Activated T-helper 17 cell treated with anti-CD3 and anti-CD28 coated beads, Interleukin-2, amount 50 U/mL, for 72 hours (primary cell): ENCODE results near the gene TUBA8. TPM values are rescaled to one million over a fixed set of nuclear protein-coding genes. Genes with fewer than 3 reads are reported as not detected.
"Not testable (repeated sequence)": the region's sequence is repeated elsewhere in the genome, so short reads cannot be mapped to it uniquely, and the experiment has no call there.

Experiments
- ATAC-seq: fragments of 150-1000 bp; cut with Tn5 transposase; replicated peaks from 2 replicates; pipeline ENCODE4 v1.10.0; 2021; ENCODE audit warnings: mild to moderate bottlenecking, moderate library complexity
- H3K27ac Mint-ChIP-seq: one replicate; pipeline ENCODE4 v1.8.0; 2022; ENCODE audit warnings: mixed read lengths
- H3K27me3 Mint-ChIP-seq: one replicate; pipeline ENCODE4 v1.8.0; 2022; ENCODE audit warnings: mixed read lengths
- H3K36me3 Mint-ChIP-seq: one replicate; pipeline ENCODE4 v1.8.0; 2022; ENCODE audit warnings: low read depth, mild to moderate bottlenecking, mixed read lengths
- H3K4me1 Mint-ChIP-seq: one replicate; pipeline ENCODE4 v1.8.0; 2022; ENCODE audit warnings: mixed read lengths
- H3K4me3 Mint-ChIP-seq: one replicate; pipeline ENCODE4 v1.8.0; 2022; ENCODE audit warnings: mild to moderate bottlenecking, mixed read lengths
- H3K9me3 Mint-ChIP-seq: one replicate; pipeline ENCODE4 v1.8.0; 2022; ENCODE audit warnings: mixed read lengths
- total RNA-seq, 2 donors: library from RNA; stranded (reverse); gene quantifications; one replicate each; pipeline ENCODE4 v1.2.3, GENCODE V29; 2022

TUBA8 gene
- total RNA-seq, 2 donors from 2014 or later = 4.7 to 6.6 TPM

DNA sequence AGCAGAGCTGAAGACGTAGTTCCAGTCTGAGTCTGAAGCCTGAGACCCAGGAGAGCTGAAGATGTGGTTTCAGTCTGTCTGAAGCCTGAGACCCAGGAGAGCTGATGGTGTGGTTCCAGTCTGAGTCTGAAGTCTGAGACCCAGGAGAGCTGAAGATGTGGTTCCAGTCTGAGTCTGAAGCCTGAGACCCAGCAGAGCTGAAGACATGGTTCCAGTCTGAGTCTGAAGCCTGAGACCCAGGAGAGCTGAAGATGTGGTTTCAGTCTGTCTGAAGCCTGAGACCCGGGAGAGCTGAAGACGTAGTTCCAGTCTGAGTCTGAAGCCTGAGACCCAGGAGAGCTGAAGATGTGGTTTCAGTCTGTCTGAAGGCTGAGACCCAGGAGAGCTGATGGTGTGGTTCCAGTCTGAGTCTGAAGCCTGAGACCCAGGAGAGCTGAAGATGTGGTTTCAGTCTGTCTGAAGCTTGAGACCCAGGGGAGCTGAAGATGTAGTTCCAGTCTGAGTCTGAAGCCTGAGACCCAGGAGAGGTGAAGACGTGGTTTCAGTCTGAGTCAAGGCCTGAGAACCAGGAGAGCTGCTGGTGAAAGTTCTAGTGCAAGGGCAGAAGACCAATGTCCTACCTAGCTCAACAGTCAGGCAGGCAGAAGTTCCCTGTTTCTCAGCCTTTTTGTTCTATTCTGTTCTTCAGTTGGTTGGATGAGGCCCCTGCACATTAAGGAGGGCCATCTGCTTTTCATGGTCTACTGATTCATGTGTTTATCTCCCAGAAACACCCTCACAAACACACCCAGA is 3.9 kb upstream of the TUBA8 start:
- H3K36me3 Mint-ChIP-seq = peaks cover 29% of the 10 kb centered on the region
- H3K27me3 Mint-ChIP-seq, H3K9me3 Mint-ChIP-seq: not testable (repeated sequence)
- peak overlapping the region; percentile 95 for H3K27ac Mint-ChIP-seq
- peak overlapping the region; percentile 63 for H3K4me3 Mint-ChIP-seq
- peak; percentile 46 for ATAC-seq
- peaks cover 53% of the 10 kb centered on the region for H3K4me1 Mint-ChIP-seq

GRCh38 chr22:18108187-18108586 is 2.4 kb upstream of the TUBA8 start:
- H3K27ac Mint-ChIP-seq = peak overlapping the region; percentile 95
- H3K4me3 Mint-ChIP-seq = peak overlapping the region; percentile 47
- peaks cover 20% of the 10 kb centered on the region for H3K36me3 Mint-ChIP-seq
- H3K9me3 Mint-ChIP-seq = no peaks in the 10 kb centered on the region
- H3K4me1 Mint-ChIP-seq = peaks cover 46% of the 10 kb centered on the region
- peaks cover 9% of the 10 kb centered on the region for H3K27me3 Mint-ChIP-seq
- peak; percentile 54 for ATAC-seq

DNA sequence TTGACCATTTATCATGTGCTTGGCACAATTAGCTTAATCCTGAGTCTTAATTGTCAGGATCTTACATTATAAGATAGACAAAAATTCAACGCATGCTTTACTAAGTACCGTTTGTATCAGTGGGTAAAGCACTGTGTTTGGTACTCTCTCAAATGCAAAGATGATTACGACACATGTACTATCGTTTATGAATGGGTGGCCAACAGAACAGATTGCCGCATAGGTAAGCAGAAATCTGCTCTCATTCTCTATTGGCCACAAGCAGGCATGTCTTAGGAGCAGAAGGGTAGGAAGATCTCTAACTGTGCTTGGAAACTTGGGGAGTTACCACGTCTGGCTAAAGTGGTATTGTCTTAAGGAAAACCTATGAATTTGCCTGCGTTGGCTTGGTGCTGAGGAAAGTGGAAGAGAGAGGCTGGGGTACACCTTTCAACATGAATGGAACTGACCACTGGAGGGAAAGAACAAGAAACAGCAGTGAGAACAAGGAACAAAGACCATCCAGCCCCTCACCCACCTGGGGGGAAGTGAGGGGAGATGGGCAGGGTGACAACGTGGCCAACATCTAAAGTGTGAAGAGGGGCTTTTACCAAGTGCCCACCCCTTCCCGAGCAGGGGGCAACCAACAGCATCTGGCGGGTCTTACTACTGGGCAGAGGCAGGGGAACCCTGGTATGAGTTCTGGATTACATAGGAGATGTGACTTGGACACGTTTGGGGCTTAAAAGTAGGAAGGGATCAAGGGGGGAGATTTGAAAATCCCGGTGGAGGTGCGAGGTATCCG is 1.0 kb upstream of the TUBA8 start:
- no peak for ATAC-seq
- Mint-ChIP-seq H3K9me3 (no peaks in the 10 kb centered on the region), H3K36me3 (peaks cover 7% of the 10 kb centered on the region), H3K4me1 (peaks cover 47% of the 10 kb centered on the region), H3K27ac (peak overlapping the region; percentile 23), H3K4me3 (peak overlapping the region; percentile 68), H3K27me3 (peaks cover 14% of the 10 kb centered on the region)

GRCh38 chr22:18110954-18111758 is 547 bp downstream of the TUBA8 start:
- Mint-ChIP-seq H3K27me3 (peaks cover 14% of the 10 kb centered on the region), H3K27ac (no peak overlapping the region), H3K36me3 (no peaks in the 10 kb centered on the region), H3K9me3 (no peaks in the 10 kb centered on the region), H3K4me1 (peaks cover 35% of the 10 kb centered on the region), H3K4me3 (peak overlapping the region; percentile 68)
- ATAC-seq = no peak

GRCh38 chr22:18111759-18112330 is 1.2 kb downstream of the TUBA8 start:
- H3K4me1 Mint-ChIP-seq = peaks cover 32% of the 10 kb centered on the region
- no peak for ATAC-seq
- H3K27me3 Mint-ChIP-seq = peaks cover 14% of the 10 kb centered on the region
- H3K9me3 Mint-ChIP-seq = no peaks in the 10 kb centered on the region
- no peaks in the 10 kb centered on the region for H3K36me3 Mint-ChIP-seq
- H3K4me3 Mint-ChIP-seq = peak overlapping the region; percentile 68
- H3K27ac Mint-ChIP-seq = no peak overlapping the region

- no peak overlapping the region for H3K27ac Mint-ChIP-seq
- no peak for ATAC-seq
- H3K27me3 Mint-ChIP-seq = peaks cover 14% of the 10 kb centered on the region
- H3K4me1 Mint-ChIP-seq = peaks cover 26% of the 10 kb centered on the region
- no peak overlapping the region for H3K4me3 Mint-ChIP-seq
- H3K9me3 Mint-ChIP-seq = no peaks in the 10 kb centered on the region
- H3K36me3 Mint-ChIP-seq = no peaks in the 10 kb centered on the region
Observed at GRCh38 chr22:18112440-18112839, 1.8 kb downstream of the TUBA8 start.

- Mint-ChIP-seq H3K27me3 (peaks cover 14% of the 10 kb centered on the region), H3K27ac (peak overlapping the region; percentile 65), H3K9me3 (no peaks in the 10 kb centered on the region), H3K4me3 (peak overlapping the region; percentile 34), H3K36me3 (no peaks in the 10 kb centered on the region), H3K4me1 (peaks cover 24% of the 10 kb centered on the region)
- ATAC-seq = no peak
Observed at GRCh38 chr22:18113680-18114394, 3.2 kb downstream of the TUBA8 start.

DNA sequence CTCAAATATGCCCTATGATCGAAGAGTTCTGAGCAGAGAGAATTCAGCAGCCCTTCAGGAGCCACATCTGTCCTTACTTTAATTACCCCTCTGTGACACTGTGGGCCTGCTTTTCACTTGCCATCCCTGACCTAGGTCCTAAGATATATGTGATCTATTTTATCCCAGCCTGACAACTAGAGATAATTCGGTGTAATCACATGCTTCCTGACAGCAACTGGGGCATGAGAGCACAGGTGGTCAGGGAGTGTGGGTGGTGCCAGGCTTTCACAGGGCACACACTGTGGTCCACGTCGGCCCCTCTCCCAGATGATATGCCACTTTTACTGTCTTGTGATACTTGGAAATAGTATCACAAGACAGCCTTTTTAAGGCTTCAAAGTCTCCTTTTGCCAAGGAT is 3.9 kb downstream of the TUBA8 start:
- no peak for ATAC-seq
- peaks cover 11% of the 10 kb centered on the region for H3K27me3 Mint-ChIP-seq
- peaks cover 28% of the 10 kb centered on the region for H3K4me1 Mint-ChIP-seq
- peak overlapping the region; percentile 65 for H3K27ac Mint-ChIP-seq
- peak overlapping the region; percentile 34 for H3K4me3 Mint-ChIP-seq
- no peaks in the 10 kb centered on the region for H3K9me3 Mint-ChIP-seq
- no peaks in the 10 kb centered on the region for H3K36me3 Mint-ChIP-seq

GRCh38 chr22:18114976-18115652 is 4.5 kb downstream of the TUBA8 start:
- Mint-ChIP-seq H3K4me1 (peaks cover 23% of the 10 kb centered on the region), H3K36me3 (no peaks in the 10 kb centered on the region), H3K9me3 (no peaks in the 10 kb centered on the region), H3K27ac (no peak overlapping the region), H3K27me3 (peaks cover 5% of the 10 kb centered on the region), H3K4me3 (no peak overlapping the region)
- no peak for ATAC-seq

- no peak overlapping the region for H3K4me3 Mint-ChIP-seq
- H3K9me3 Mint-ChIP-seq = no peaks in the 10 kb centered on the region
- peaks cover 5% of the 10 kb centered on the region for H3K27me3 Mint-ChIP-seq
- no peaks in the 10 kb centered on the region for H3K36me3 Mint-ChIP-seq
- ATAC-seq = no peak
- no peak overlapping the region for H3K27ac Mint-ChIP-seq
- H3K4me1 Mint-ChIP-seq = peaks cover 24% of the 10 kb centered on the region
Observed at GRCh38 chr22:18115906-18116371, 5.3 kb downstream of the TUBA8 start.

- H3K9me3 Mint-ChIP-seq = no peaks in the 10 kb centered on the region
- peaks cover 24% of the 10 kb centered on the region for H3K4me1 Mint-ChIP-seq
- H3K36me3 Mint-ChIP-seq = no peaks in the 10 kb centered on the region
- H3K27ac Mint-ChIP-seq = no peak overlapping the region
- no peak for ATAC-seq
- H3K27me3 Mint-ChIP-seq = peaks cover 5% of the 10 kb centered on the region
- no peak overlapping the region for H3K4me3 Mint-ChIP-seq
Observed at GRCh38 chr22:18116634-18117033, 6.0 kb downstream of the TUBA8 start.

DNA sequence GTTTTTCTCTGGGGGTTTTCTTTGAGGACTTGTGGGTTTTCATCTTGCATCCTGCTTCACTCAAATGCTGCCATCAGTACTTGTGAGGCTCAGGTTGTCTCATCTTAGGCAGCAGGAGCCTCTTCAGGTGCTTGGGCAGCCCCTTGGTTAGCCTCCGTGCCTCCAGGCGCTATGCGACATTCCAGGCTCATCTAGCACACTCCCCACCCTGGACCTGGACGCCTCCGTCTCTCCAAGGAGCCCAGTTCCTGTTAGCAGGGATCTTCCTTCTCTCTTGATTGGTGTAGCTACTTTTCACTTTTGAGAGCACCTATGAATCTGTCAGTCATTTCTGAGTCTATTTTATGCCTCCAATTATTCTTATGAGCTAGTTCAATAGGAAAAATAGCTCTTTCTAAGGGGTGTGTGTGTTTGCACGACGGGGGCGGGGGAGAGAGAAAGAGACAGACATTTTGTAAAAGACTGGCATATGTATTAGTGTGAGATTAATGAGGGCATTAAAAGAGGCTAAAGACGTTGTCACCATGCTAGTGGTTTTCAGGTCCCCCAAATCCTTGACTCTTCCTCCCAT is 7.8 kb downstream of the TUBA8 start:
- Mint-ChIP-seq H3K27ac (no peak overlapping the region), H3K9me3 (no peaks in the 10 kb centered on the region), H3K4me1 (peaks cover 24% of the 10 kb centered on the region), H3K4me3 (no peak overlapping the region), H3K27me3 (peaks cover 5% of the 10 kb centered on the region), H3K36me3 (no peaks in the 10 kb centered on the region)
- no peak for ATAC-seq
